H9 (cell line): ENCODE data around the gene ITIH4. TPM values are rescaled to one million over a fixed set of nuclear protein-coding genes. Genes with fewer than 3 reads are reported as not detected.
"Not testable (repeated sequence)": the region's sequence is repeated elsewhere in the genome, so short reads cannot be mapped to it uniquely, and the experiment has no call there.

ENCODE experiments used
- DNase-seq: peaks from one replicate; pipeline ENCODE4 v3.0.0-alpha.2; 2017
- H2AFZ ChIP-seq: one replicate; pipeline ENCODE4 v1.6.1; 2013; ENCODE audit warnings: mild to moderate bottlenecking, low read length, control low read depth, moderate library complexity
- H2AK5ac ChIP-seq: 2 replicates; pipeline ENCODE4 v1.6.1; 2013; ENCODE audit warnings: low read length, control low read depth, mixed read lengths; ENCODE audit not compliant: insufficient read length
- H2BK120ac ChIP-seq: one replicate; pipeline ENCODE4 v1.6.1; 2013; ENCODE audit warnings: low read depth, mild to moderate bottlenecking, low read length, control low read depth, inconsistent platforms; ENCODE audit not compliant: poor library complexity, severe bottlenecking
- H2BK12ac ChIP-seq: 2 replicates; pipeline ENCODE4 v1.6.1; 2013; ENCODE audit warnings: low read length, control low read depth, mixed read lengths, low read depth; ENCODE audit not compliant: insufficient read length
- H2BK15ac ChIP-seq: 2 replicates; pipeline ENCODE4 v1.6.1; 2013; ENCODE audit warnings: low read depth, low read length, control low read depth
- H2BK20ac ChIP-seq: one replicate; pipeline ENCODE4 v1.6.1; 2013; ENCODE audit warnings: low read depth, mild to moderate bottlenecking, low read length, control low read depth, inconsistent platforms; ENCODE audit not compliant: poor library complexity, severe bottlenecking
- H2BK5ac ChIP-seq: 2 replicates; pipeline ENCODE4 v1.6.1; 2013; ENCODE audit warnings: low read length, control low read depth, mixed read lengths; ENCODE audit not compliant: insufficient read length
- H3K14ac ChIP-seq: 2 replicates; pipeline ENCODE4 v1.6.1; 2013; ENCODE audit warnings: low read length, control low read depth; ENCODE audit not compliant: insufficient read depth
- H3K18ac ChIP-seq: 2 replicates; pipeline ENCODE4 v1.6.1; 2013; ENCODE audit warnings: low read depth, mild to moderate bottlenecking, mixed read lengths, low read length, control low read depth; ENCODE audit not compliant: insufficient read length
- H3K23ac ChIP-seq: 2 replicates; pipeline ENCODE4 v1.6.1; 2013; ENCODE audit warnings: low read length, control low read depth, mixed read lengths, low read depth; ENCODE audit not compliant: insufficient read length
- H3K23me2 ChIP-seq: 2 replicates; pipeline ENCODE4 v1.6.1; 2013; ENCODE audit warnings: low read depth, mild to moderate bottlenecking, mixed read lengths, low read length, control low read depth; ENCODE audit not compliant: insufficient read length, poor library complexity, severe bottlenecking
- H3K27ac ChIP-seq: 2 replicates; pipeline ENCODE4 v1.5.1; 2013; ENCODE audit warnings: low read length, control low read depth, mixed read lengths, low read depth; ENCODE audit not compliant: insufficient read length
- H3K27me3 ChIP-seq: 2 replicates; pipeline ENCODE4 v1.6.1; 2013; ENCODE audit warnings: low read length, control low read depth, inconsistent platforms; ENCODE audit not compliant: insufficient read depth
- H3K4ac ChIP-seq: 2 replicates; pipeline ENCODE4 v1.6.1; 2013; ENCODE audit warnings: low read depth, mild to moderate bottlenecking, control low read depth, inconsistent platforms, low read length, moderate library complexity
- H3K4me1 ChIP-seq: 2 replicates; pipeline ENCODE4 v1.6.1; 2013; ENCODE audit warnings: low read length, control low read depth, inconsistent platforms; ENCODE audit not compliant: insufficient read depth
- H3K4me2 ChIP-seq: 2 replicates; pipeline ENCODE4 v1.6.1; 2013; ENCODE audit warnings: low read length, control low read depth, mixed read lengths; ENCODE audit not compliant: insufficient read length, insufficient read depth
- H3K56ac ChIP-seq: 2 replicates; pipeline ENCODE4 v1.6.1; 2013; ENCODE audit warnings: low read depth, mild to moderate bottlenecking, mixed read lengths, low read length, control low read depth; ENCODE audit not compliant: insufficient read length
- H3K79me1 ChIP-seq: 2 replicates; pipeline ENCODE4 v1.6.1; 2013; ENCODE audit warnings: low read depth, mild to moderate bottlenecking, moderate library complexity, low read length, control low read depth, inconsistent platforms; ENCODE audit not compliant: insufficient read depth, poor library complexity, severe bottlenecking
- H3K79me2 ChIP-seq: 2 replicates; pipeline ENCODE4 v1.6.1; 2013; ENCODE audit warnings: low read length, control low read depth, inconsistent platforms; ENCODE audit not compliant: insufficient read depth
- H3K9ac ChIP-seq: 2 replicates; pipeline ENCODE4 v1.6.1; 2013; ENCODE audit warnings: low read length, control low read depth, mixed read lengths; ENCODE audit not compliant: insufficient read length; ENCODE audit errors: extremely low read depth
- H3K9me3 ChIP-seq: one replicate; pipeline ENCODE4 v1.6.1; 2013; ENCODE audit warnings: low read depth, low read length, inconsistent platforms; ENCODE audit not compliant: control insufficient read depth
- H3T11ph ChIP-seq: one replicate; pipeline ENCODE4 v1.6.1; 2013; ENCODE audit warnings: mild to moderate bottlenecking, low read length, control low read depth, inconsistent platforms
- H4K20me1 ChIP-seq: one replicate; pipeline ENCODE4 v1.6.1; 2013; ENCODE audit not compliant: control insufficient read depth, insufficient read length, insufficient read depth
- H4K5ac ChIP-seq: 2 replicates; pipeline ENCODE4 v1.6.1; 2013; ENCODE audit warnings: low read depth, mild to moderate bottlenecking, mixed read lengths, low read length, control low read depth; ENCODE audit not compliant: insufficient read length
- H4K8ac ChIP-seq: replicated peaks from 2 replicates; pipeline ENCODE4 v1.6.1; 2013; ENCODE audit warnings: low read length, control low read depth, mixed read lengths, low read depth; ENCODE audit not compliant: insufficient read length
- H4K91ac ChIP-seq: 2 replicates; pipeline ENCODE4 v1.6.1; 2013; ENCODE audit warnings: low read depth, mild to moderate bottlenecking, moderate library complexity, mixed read lengths, low read length, control low read depth; ENCODE audit not compliant: insufficient read length
- H3K27ac Mint-ChIP-seq, 3 experiments: 2 replicates in 2 of 3; 3 replicates in 1 of 3; pipeline ENCODE4 v1.8.0; 2020 to 2021; ENCODE audit warnings: mixed read lengths in 3 of 3, mild to moderate bottlenecking in 1 of 3, moderate library complexity in 1 of 3
- H3K27me3 Mint-ChIP-seq: 2 replicates; pipeline ENCODE4 v1.8.0; 2021; ENCODE audit warnings: low read depth, mild to moderate bottlenecking, moderate library complexity, mixed read lengths
- H3K36me3 Mint-ChIP-seq, 3 experiments: 2 replicates in 2 of 3; 3 replicates in 1 of 3; pipeline ENCODE4 v1.8.0; 2020 to 2021; ENCODE audit warnings: low read depth in 3 of 3, mixed read lengths in 3 of 3; ENCODE audit not compliant: insufficient read depth in 1 of 3
- H3K4me1 Mint-ChIP-seq, 2 experiments: 2 replicates each; pipeline ENCODE4 v1.8.0; 2020; ENCODE audit warnings: mixed read lengths in 2 of 2
- H3K4me3 Mint-ChIP-seq, 2 experiments: 2 replicates in 1 of 2; 3 replicates in 1 of 2; pipeline ENCODE4 v1.8.0; 2020 to 2021; ENCODE audit warnings: mild to moderate bottlenecking in 2 of 2, mixed read lengths in 2 of 2, moderate library complexity in 1 of 2
- H3K9me3 Mint-ChIP-seq, 2 experiments: 2 replicates in 1 of 2; 3 replicates in 1 of 2; pipeline ENCODE4 v1.8.0; 2020; ENCODE audit warnings: mild to moderate bottlenecking in 2 of 2, mixed read lengths in 2 of 2, moderate library complexity in 1 of 2
- WGBS: extraction: QIAGEN DNeasy Blood & Tissue Kit; methylation state at CpG from one replicate; pipeline ENCODE4 v1.1.7; 2013; ENCODE audit warnings: missing lambda C conversion rate, low lambda C conversion rate, mixed read lengths; ENCODE audit not compliant: insufficient read length; ENCODE audit errors: extremely low coverage; 5-methylcytosine and 5-hydroxymethylcytosine counted together
- total RNA-seq: library from RNA; stranded (reverse); gene quantifications from 2 replicates; pipeline ENCODE4 v1.2.1, GENCODE V29; 2021
- TF ChIP-seq, protein P1 (sequence below): fragments of 200-600 bp; sonication (generic); conservative IDR thresholded peaks from 3 replicates; pipeline ENCODE4 v1.8.0; 2021; ENCODE audit warnings: antibody characterized with exemption, mild to moderate bottlenecking

Gene ITIH4
- total RNA-seq, 1 experiment from 2014 or later, result 3.0 TPM

DNA sequence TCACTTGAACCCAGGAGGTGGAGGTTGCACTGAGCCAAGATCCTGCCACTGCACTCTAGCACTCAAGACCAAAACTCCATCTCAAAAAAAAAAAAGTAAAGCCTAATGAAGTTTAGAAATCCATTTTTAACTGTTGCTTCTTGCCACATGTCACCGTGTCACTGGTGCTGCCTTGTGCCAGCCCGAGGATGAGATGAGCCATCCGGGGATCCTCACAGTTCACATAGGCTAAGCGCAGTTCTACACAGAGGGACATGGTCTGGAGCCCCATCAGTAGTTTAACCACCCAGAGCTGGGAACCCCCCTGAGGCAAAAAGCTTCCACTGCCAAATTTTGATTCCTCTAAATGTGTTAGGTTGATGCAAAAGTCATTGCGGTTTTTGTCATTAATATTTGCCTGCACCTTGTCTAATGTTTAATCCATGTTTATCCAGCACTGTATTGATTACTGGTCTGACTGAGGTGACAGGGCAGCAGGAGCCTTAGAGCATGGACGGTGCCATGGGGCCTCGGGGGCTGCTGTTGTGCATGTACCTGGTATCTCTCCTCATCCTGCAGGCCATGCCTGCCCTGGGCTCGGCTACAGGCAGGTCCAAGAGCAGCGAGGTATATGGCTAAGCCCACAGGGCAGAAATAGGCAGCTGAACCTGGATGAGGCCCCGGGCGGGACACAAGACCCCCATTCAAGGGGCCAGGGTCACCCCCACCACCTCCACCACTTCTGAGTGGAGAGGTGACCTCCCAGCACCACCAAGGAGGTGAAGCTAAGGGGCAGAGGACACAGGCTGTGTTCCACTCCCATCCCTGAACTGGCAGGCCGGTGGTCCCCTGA is 53.1 kb downstream of the ITIH4 start, which contains the start of gene ITIH1:
ITIH1 (plus strand) TSS at position 473 of the 832 bp plus-strand sequence; CDS start at position 490, 17 bp downstream.
- Histone ChIP-seq H3K23me2 (no peaks in the 10 kb centered on the region), H2BK5ac (no peak within 1 kb of the TSS), H3K4me1 (peaks cover 3% of the 10 kb centered on the region), H3K18ac (no peak within 1 kb of the TSS), H3K79me1 (no peaks in the 10 kb centered on the region), H4K91ac (no peak within 1 kb of the TSS), H3K23ac (no peak within 1 kb of the TSS), H3K4me2 (no peak within 1 kb of the TSS), H2BK15ac (no peak within 1 kb of the TSS), H2AK5ac (no peak within 1 kb of the TSS), H3K56ac (no peak within 1 kb of the TSS), H3K14ac (no peak within 1 kb of the TSS), H4K20me1 (no peaks in the 10 kb centered on the region), H2BK120ac (no peak within 1 kb of the TSS), H3K9ac (no peak within 1 kb of the TSS), H4K8ac (no peak within 1 kb of the TSS), H4K5ac (no peak within 1 kb of the TSS), H2BK20ac (no peak within 1 kb of the TSS), H2AFZ (no peak within 1 kb of the TSS), H2BK12ac (no peak within 1 kb of the TSS), H3T11ph (no peak within 1 kb of the TSS), H3K9me3 (no peaks in the 10 kb centered on the region), H3K79me2 (no peaks in the 10 kb centered on the region), H3K4ac (no peak within 1 kb of the TSS), H3K27ac (no peak within 1 kb of the TSS), H3K27me3 (no peaks in the 10 kb centered on the region)
- peaks cover 13% of the 10 kb centered on the region for H3K27me3 Mint-ChIP-seq
- WGBS, result no CpG with 5 or more reads among the region's 12 CpGs
- TF ChIP-seq, protein P1, sequence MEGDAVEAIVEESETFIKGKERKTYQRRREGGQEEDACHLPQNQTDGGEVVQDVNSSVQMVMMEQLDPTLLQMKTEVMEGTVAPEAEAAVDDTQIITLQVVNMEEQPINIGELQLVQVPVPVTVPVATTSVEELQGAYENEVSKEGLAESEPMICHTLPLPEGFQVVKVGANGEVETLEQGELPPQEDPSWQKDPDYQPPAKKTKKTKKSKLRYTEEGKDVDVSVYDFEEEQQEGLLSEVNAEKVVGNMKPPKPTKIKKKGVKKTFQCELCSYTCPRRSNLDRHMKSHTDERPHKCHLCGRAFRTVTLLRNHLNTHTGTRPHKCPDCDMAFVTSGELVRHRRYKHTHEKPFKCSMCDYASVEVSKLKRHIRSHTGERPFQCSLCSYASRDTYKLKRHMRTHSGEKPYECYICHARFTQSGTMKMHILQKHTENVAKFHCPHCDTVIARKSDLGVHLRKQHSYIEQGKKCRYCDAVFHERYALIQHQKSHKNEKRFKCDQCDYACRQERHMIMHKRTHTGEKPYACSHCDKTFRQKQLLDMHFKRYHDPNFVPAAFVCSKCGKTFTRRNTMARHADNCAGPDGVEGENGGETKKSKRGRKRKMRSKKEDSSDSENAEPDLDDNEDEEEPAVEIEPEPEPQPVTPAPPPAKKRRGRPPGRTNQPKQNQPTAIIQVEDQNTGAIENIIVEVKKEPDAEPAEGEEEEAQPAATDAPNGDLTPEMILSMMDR, result no peak
- no peak within 1 kb of the TSS for H3K4me3 Mint-ChIP-seq
- H3K4me1 Mint-ChIP-seq, result peaks cover 7 to 8% of the 10 kb centered on the region in 2 experiments
- DNase-seq, result no peak
- no peaks in the 10 kb centered on the region for H3K9me3 Mint-ChIP-seq
- no peak within 1 kb of the TSS for H3K27ac Mint-ChIP-seq
- H3K36me3 Mint-ChIP-seq, result no peaks in the 10 kb centered on the region

DNA sequence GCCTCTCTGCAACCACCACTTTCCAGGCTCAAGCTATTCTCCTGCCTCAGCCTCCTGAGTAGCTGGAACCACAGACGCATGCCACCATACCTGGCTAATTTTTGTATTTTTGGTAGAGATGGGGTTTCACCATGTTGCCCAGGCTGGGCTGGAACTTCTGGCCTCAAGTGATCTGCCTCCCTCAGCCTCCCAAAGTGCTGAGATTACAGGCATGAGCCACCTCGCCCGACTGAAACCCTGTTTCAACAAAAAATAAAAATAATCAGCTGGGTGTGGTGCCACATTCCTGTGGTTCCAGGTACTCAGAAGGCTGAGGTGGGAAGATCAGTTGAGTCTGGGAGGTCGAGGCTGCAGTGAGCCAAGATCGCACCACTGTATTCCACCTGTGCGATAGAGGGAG is 54.0 kb downstream of the ITIH4 start:
- peaks cover 11% of the 10 kb centered on the region for H3K27me3 Mint-ChIP-seq
- H3K4me2 ChIP-seq, H3K4ac ChIP-seq, H2AK5ac ChIP-seq, H2BK20ac ChIP-seq, H2BK5ac ChIP-seq, H2AFZ ChIP-seq, H3K4me1 Mint-ChIP-seq, H2BK12ac ChIP-seq, H3K79me2 ChIP-seq, DNase-seq, H3K27ac Mint-ChIP-seq, H3K9me3 ChIP-seq, H3K36me3 Mint-ChIP-seq, H3K56ac ChIP-seq, H4K8ac ChIP-seq, H3K4me3 Mint-ChIP-seq, H3K23me2 ChIP-seq, H2BK15ac ChIP-seq, H4K20me1 ChIP-seq, H3K27me3 ChIP-seq, H3K9ac ChIP-seq, H3T11ph ChIP-seq, H3K14ac ChIP-seq, H4K91ac ChIP-seq, H3K27ac ChIP-seq, H3K23ac ChIP-seq, H3K9me3 Mint-ChIP-seq, H2BK120ac ChIP-seq, H3K79me1 ChIP-seq, H3K18ac ChIP-seq, H3K4me1 ChIP-seq, H4K5ac ChIP-seq: not testable (repeated sequence)
- no CpG with 5 or more reads among the region's 6 CpGs for WGBS
